Gastrocnemius medialis (tissue), 4 donors: ENCODE results near the gene KRT80. TPM values are rescaled to one million over a fixed set of nuclear protein-coding genes. Genes with fewer than 3 reads are reported as not detected.

Source experiments
- ATAC-seq, 2 donors: fragments of 150-250 bp; one replicate each; pipeline ENCODE4 v1.9.1; 2016
- DNase-seq, 2 donors: peaks; one replicate each; pipeline ENCODE4 v3.0.0-alpha.2; 2019
- H3K27ac ChIP-seq, 4 donors: fragments of 200-600 bp; sonication (generic); 1 replicate in 1 of 4; 2 replicates in 3 of 4; pipeline ENCODE4 v1.5.1; 2016 to 2018; ENCODE audit warnings: mild to moderate bottlenecking in 2 of 4, moderate library complexity in 1 of 4
- H3K27me3 ChIP-seq, 3 donors: fragments of 200-600 bp; sonication (generic) in 2 of 3; 1 replicate in 1 of 3; 2 replicates in 2 of 3; pipeline versions ENCODE4 v1.5.1 to v1.6.0; 2016 to 2019; ENCODE audit warnings: mild to moderate bottlenecking in 1 of 3, moderate library complexity in 1 of 3
- H3K36me3 ChIP-seq, 2 donors: fragments of 200-600 bp; sonication (generic) in 1 of 2; one replicate each; pipeline ENCODE4 v1.5.1; 2017 to 2018
- H3K4me1 ChIP-seq, 2 donors: fragments of 200-600 bp; sonication (generic) in 1 of 2; one replicate each; pipeline ENCODE4 v1.5.1; 2016 to 2017; ENCODE audit warnings: mild to moderate bottlenecking in 2 of 2
- H3K4me3 ChIP-seq, 4 donors: fragments of 200-600 bp; sonication (generic) in 3 of 4; 1 replicate in 1 of 4; 2 replicates in 3 of 4; pipeline ENCODE4 v1.5.1; 2016 to 2019; ENCODE audit warnings: mild to moderate bottlenecking in 2 of 4
- H3K9me3 ChIP-seq, 3 donors: fragments of 200-600 bp; sonication (generic) in 2 of 3; 1 replicate in 1 of 3; 2 replicates in 2 of 3; pipeline ENCODE4 v1.5.1; 2016 to 2019
- CTCF ChIP-seq, 5 experiments: fragments of 450-650 bp in 3 of 5; fragments of 200-600 bp in 2 of 5; sonication (generic) in 2 of 5; IDR thresholded peaks in 4 of 5; conservative IDR thresholded peaks in 1 of 5; 1 replicate in 4 of 5; 2 replicates in 1 of 5; pipeline ENCODE4 v1.5.1; 2016 to 2019; ENCODE audit warnings: antibody characterized with exemption in 5 of 5, mild to moderate bottlenecking in 3 of 5, moderate library complexity in 3 of 5
- POLR2A ChIP-seq, 2 donors: fragments of 450-650 bp; IDR thresholded peaks; one replicate each; pipeline ENCODE4 v1.6.1; 2017; ENCODE audit warnings: antibody characterized with exemption in 2 of 2, mild to moderate bottlenecking in 2 of 2, moderate library complexity in 2 of 2
- in situ Hi-C, 4 donors: fragments of 200-750 bp; cut with MboI; loops; one replicate each; pipeline versions ENCODE4 v1.15.0 to v1.8.0; 2017; ENCODE audit warnings: low sequenced_read_pairs in 4 of 4
- intact Hi-C: fragments of 100-400 bp; cut with DNase I; formaldehyde crosslinking; loops from one replicate; pipeline ENCODE4 v1.15.1; 2023; ENCODE audit warnings: low total_unique reads
- total RNA-seq, 4 donors: library from RNA; depleted of rRNA; stranded (reverse); fragments of >200 nt; gene quantifications; one replicate each; pipeline versions ENCODE4 v1.1.0 to v1.2.3, GENCODE V29; 2016

Gene KRT80
- total RNA-seq, 4 donors from 2014 or later: 0.13 to 0.26 TPM; not detected in 2

GRCh38 chr12:52235001-52235764 is 43.4 kb upstream of the KRT80 start:
- Histone ChIP-seq H3K27ac (no peak overlapping the region), H3K4me1 (peaks cover 0 to 9% of the 10 kb centered on the region in 2 donors), H3K4me3 (no peak overlapping the region), H3K27me3 (peaks cover 17 to 20% (median 18%) of the 10 kb centered on the region in 3 donors), H3K9me3 (no peaks in the 10 kb centered on the region), H3K36me3 (no peaks in the 10 kb centered on the region)
- DNase-seq: no peak
- TF ChIP-seq CTCF (IDR thresholded peaks at IDR 0.05 in 4 of 5, conservative IDR thresholded peaks at IDR 0.05 in 1 of 5): no peak
- TF ChIP-seq POLR2A (IDR thresholded peaks at IDR 0.05): no peak
- no peak for ATAC-seq
- intact Hi-C loops (no loop called here), in situ Hi-C loops (no loop called here)

GRCh38 chr12:52234223-52234810 is 42.5 kb upstream of the KRT80 start:
- H3K4me1 ChIP-seq: peaks cover 0 to 9% of the 10 kb centered on the region in 2 donors
- no peaks in the 10 kb centered on the region for H3K36me3 ChIP-seq
- in situ Hi-C loops: no loop called here
- TF ChIP-seq CTCF (IDR thresholded peaks at IDR 0.05 in 4 of 5, conservative IDR thresholded peaks at IDR 0.05 in 1 of 5) (no peak), POLR2A (IDR thresholded peaks at IDR 0.05) (no peak)
- ATAC-seq: no peak
- H3K27me3 ChIP-seq: peaks cover 17 to 20% (median 18%) of the 10 kb centered on the region in 3 donors
- DNase-seq: no peak
- H3K9me3 ChIP-seq: no peaks in the 10 kb centered on the region
- intact Hi-C loops: no loop called here
- H3K4me3 ChIP-seq: no peak overlapping the region
- no peak overlapping the region for H3K27ac ChIP-seq

- ATAC-seq: no peak
- Histone ChIP-seq H3K4me1 (peaks cover 0 to 9% of the 10 kb centered on the region in 2 donors), H3K36me3 (no peaks in the 10 kb centered on the region), H3K4me3 (peak overlapping the region in 1 of 4 donors; percentile 4), H3K9me3 (no peaks in the 10 kb centered on the region), H3K27me3 (peaks cover 17 to 20% (median 18%) of the 10 kb centered on the region in 3 donors), H3K27ac (no peak overlapping the region)
- DNase-seq: no peak
- TF ChIP-seq CTCF (IDR thresholded peaks at IDR 0.05 in 4 of 5, conservative IDR thresholded peaks at IDR 0.05 in 1 of 5): no peak
- TF ChIP-seq POLR2A (IDR thresholded peaks at IDR 0.05): no peak
- intact Hi-C loops (no loop called here), in situ Hi-C loops (no loop called here)
Observed at GRCh38 chr12:52233462-52234207, 41.8 kb upstream of the KRT80 start.

GRCh38 chr12:52232674-52233461 is 41.1 kb upstream of the KRT80 start, which contains the start of gene KRT7:
Gene KRT7, plus strand, starts transcription at chr12:52233243. Its CDS starts 54 bp downstream, at chr12:52233297.
- H3K27me3 ChIP-seq: peaks cover 17 to 20% (median 18%) of the 10 kb centered on the region in 3 donors
- TF ChIP-seq CTCF (IDR thresholded peaks at IDR 0.05 in 4 of 5, conservative IDR thresholded peaks at IDR 0.05 in 1 of 5) (no peak), POLR2A (IDR thresholded peaks at IDR 0.05) (no peak)
- ATAC-seq: no peak
- in situ Hi-C loops: no loop called here
- DNase-seq: no peak
- no peaks in the 10 kb centered on the region for H3K9me3 ChIP-seq
- H3K4me3 ChIP-seq: peak within 1 kb of the TSS in 1 of 4 donors; percentile 4
- H3K36me3 ChIP-seq: no peaks in the 10 kb centered on the region
- intact Hi-C loops: no loop called here
- H3K4me1 ChIP-seq: peaks cover 0 to 9% of the 10 kb centered on the region in 2 donors
- H3K27ac ChIP-seq: no peak within 1 kb of the TSS
